Measurements from ENCODE around the gene KCNJ10.
A peak's percentile ranks its signal among the peaks of the same experiment; 100 is the strongest.

The KCNJ10 gene

DNA sequence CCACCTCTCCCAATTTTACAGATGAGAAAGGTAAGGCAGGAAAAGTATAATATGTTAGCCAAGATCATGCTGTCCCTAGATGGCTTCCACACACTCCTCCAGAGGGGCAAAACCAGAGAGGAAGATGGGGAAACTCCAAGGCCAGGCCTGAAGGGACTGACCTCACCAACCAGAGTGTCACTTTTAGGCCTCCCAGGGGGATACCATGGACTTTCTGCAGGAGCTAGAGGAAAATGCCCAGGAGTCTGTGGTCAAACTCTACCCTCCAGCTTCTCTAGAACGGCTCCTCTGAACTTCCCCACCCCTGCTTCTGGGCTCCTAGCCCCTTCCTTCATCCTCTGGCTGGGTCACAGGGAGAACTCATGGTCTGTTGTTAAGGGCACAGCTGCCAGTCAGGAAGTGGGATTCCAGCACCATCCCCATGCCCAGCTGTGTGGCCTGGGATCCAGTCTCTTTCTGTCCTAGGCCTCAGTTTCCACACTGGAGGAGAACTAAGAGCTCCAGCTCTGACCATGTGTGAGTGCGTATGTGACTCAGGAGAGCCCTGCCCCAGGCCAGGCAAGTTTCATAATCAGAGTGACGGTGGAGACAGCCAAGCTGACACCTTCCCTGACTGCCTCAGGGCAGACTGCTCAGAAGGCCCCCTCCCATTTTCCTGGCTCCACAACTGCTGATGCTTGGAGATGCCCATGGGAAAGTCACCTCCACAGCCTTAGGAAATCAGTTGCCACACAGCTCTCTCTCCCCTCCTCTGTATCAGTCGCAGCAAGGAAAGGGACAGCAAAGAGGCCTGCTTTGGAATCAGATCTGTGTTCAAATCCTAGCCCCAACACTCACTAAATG, 26.5 kb upstream of the KCNJ10 start:
- Histone ChIP-seq H3K18ac (ENCODE audit: low read length) (no peak overlapping the region), H2AK5ac (ENCODE audit: low read depth, low read length) (peak overlapping the region; percentile 64), H3K9me3 (replicated peaks in 1 of 2; ENCODE audit: control insufficient read depth in 2 of 2, insufficient read depth in 1 of 2, low read depth in 1 of 2, low read length in 2 of 2) (no peaks in the 10 kb centered on the region), H2BK120ac (ENCODE audit: low read depth, low read length) (no peak overlapping the region), H2BK15ac (ENCODE audit: low read length) (peak overlapping the region; percentile 60), H3K27ac (replicated peaks; ENCODE audit: low read length) (no peak overlapping the region), H3K79me1 (ENCODE audit: low read depth, low read length) (no peaks in the 10 kb centered on the region), H3K27me3 (ENCODE audit: control insufficient read depth in 3 of 3, insufficient read depth in 3 of 3, low read depth in 1 of 3, low read length in 3 of 3) (no peaks in the 10 kb centered on the region), H4K8ac (ENCODE audit: low read depth, low read length) (no peak overlapping the region), H3K4me1 (ENCODE audit: control insufficient read depth in 2 of 2, insufficient read depth in 1 of 2, low read depth in 1 of 2, low read length in 2 of 2) (peaks cover 25 to 30% of the 10 kb centered on the region in 2 donors), H3K9ac (ENCODE audit: low read depth, low read length, poor library complexity) (no peak overlapping the region), H3K4me2 (ENCODE audit: insufficient read depth, low read length, poor library complexity, severe bottlenecking) (no peak overlapping the region), H3K4ac (ENCODE audit: low read length) (no peak overlapping the region), H2BK5ac (ENCODE audit: low read length) (peak overlapping the region; percentile 27), H3K36me3 (replicated peaks in 1 of 2; ENCODE audit: control insufficient read depth in 2 of 2, insufficient read depth in 2 of 2, low read length in 2 of 2) (peaks cover 0 to 8% of the 10 kb centered on the region in 2 donors), H4K91ac (ENCODE audit: low read depth, low read length, poor library complexity) (no peak overlapping the region), H3K4me3 (ENCODE audit: low read length in 2 of 2) (no peak overlapping the region), H3K23ac (ENCODE audit: low read depth, low read length, poor library complexity) (no peak overlapping the region), H2AFZ (ENCODE audit: low read length) (no peak overlapping the region), H3K14ac (ENCODE audit: low read length) (no peak overlapping the region), H2BK12ac (ENCODE audit: low read length) (no peak overlapping the region)
- no peak for DNase-seq (ENCODE audit: low spot score)
- WGBS, 2 donors (ENCODE audit: extremely low coverage in 2 of 2, insufficient read length in 2 of 2, insufficient replicate concordance in 1 of 2) = no CpG with 5 or more reads among the region's 4 CpGs

DNA sequence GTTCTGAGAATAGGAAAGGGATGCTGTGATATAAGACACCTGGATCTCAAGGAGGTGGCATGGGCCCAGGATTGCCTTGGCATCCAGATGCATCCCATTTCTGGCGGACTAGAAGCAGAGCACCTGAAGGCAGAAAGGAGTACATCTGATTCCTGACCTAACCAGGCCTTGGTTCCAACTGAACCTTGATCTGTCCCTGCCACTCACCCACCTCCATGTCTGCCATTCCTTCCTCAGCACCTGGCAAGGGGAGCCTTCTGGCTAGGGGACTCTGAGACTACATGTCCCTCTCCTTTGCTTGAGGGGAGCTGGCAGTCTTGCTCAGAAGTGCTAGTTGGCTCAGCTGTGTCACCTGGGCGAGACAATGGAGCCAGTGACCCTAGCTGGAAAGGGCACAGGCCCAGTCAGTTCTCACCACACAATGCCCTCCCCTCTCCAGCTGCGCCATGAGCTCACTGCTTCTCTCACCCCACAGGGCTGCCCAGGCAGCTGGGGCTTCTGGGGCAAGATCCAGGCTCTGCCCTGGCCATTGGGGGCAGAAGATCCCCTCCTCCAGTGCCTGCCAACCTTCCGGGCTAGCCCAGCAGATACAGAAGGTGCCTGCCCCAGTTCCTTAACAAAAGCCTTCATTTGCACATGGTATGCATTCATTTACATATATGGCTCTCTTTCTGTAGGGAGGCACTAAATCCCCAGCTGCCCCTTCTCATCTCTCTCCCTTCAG, 25.6 kb upstream of the KCNJ10 start:
- no peak for DNase-seq (ENCODE audit: low spot score)
- no CpG with 5 or more reads among the region's 4 CpGs for WGBS, 2 donors (ENCODE audit: extremely low coverage in 2 of 2, insufficient read length in 2 of 2, insufficient replicate concordance in 1 of 2)

DNA sequence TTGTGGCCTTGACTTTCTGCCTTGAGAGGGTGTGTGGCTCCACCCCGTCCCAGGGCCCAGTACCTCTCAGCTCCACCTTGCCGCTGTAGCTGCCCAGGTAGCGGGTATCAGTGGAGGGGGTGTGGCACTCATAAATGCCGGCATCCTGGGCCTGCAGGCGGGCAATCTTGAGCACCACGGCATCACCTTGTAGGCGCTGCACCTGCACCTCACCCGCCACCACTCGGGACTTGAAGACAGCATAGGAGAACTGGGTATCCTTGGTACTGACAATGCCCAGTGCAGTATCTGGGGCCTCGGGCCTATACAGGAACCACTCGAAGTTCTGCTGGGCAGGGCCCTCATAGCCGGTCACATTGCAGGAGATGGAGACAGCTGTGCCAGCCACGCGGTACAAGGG, 24.8 kb upstream of the KCNJ10 start:
- no peak overlapping the region for H3K9ac ChIP-seq (ENCODE audit: low read depth, low read length, poor library complexity)

More for the DNA sequence above, 25.6 kb upstream of the KCNJ10 start:
- H3K4me3 ChIP-seq (ENCODE audit: low read length in 2 of 2) = no peak overlapping the region
- H2AFZ ChIP-seq (ENCODE audit: low read length) = no peak overlapping the region
- H2BK15ac ChIP-seq (ENCODE audit: low read length) = peak overlapping the region; percentile 3
- H3K27ac ChIP-seq (replicated peaks; ENCODE audit: low read length) = no peak overlapping the region
- H4K91ac ChIP-seq (ENCODE audit: low read depth, low read length, poor library complexity) = no peak overlapping the region
- no peak overlapping the region for H2BK12ac ChIP-seq (ENCODE audit: low read length)
- H4K8ac ChIP-seq (ENCODE audit: low read depth, low read length) = no peak overlapping the region
- no peak overlapping the region for H3K4me2 ChIP-seq (ENCODE audit: insufficient read depth, low read length, poor library complexity, severe bottlenecking)
- no peaks in the 10 kb centered on the region for H3K9me3 ChIP-seq (replicated peaks in 1 of 2; ENCODE audit: control insufficient read depth in 2 of 2, insufficient read depth in 1 of 2, low read depth in 1 of 2, low read length in 2 of 2)
- peak overlapping the region; percentile 65 for H3K9ac ChIP-seq (ENCODE audit: low read depth, low read length, poor library complexity)
- no peak overlapping the region for H3K4ac ChIP-seq (ENCODE audit: low read length)
- H2BK120ac ChIP-seq (ENCODE audit: low read depth, low read length) = peak overlapping the region; percentile 29
- peaks cover 0 to 8% of the 10 kb centered on the region in 2 donors for H3K36me3 ChIP-seq (replicated peaks in 1 of 2; ENCODE audit: control insufficient read depth in 2 of 2, insufficient read depth in 2 of 2, low read length in 2 of 2)
- no peak overlapping the region for H3K23ac ChIP-seq (ENCODE audit: low read depth, low read length, poor library complexity)
- H2AK5ac ChIP-seq (ENCODE audit: low read depth, low read length) = no peak overlapping the region
- no peak overlapping the region for H3K14ac ChIP-seq (ENCODE audit: low read length)
- no peak overlapping the region for H2BK5ac ChIP-seq (ENCODE audit: low read length)
- peaks cover 22 to 25% of the 10 kb centered on the region in 2 donors for H3K4me1 ChIP-seq (ENCODE audit: control insufficient read depth in 2 of 2, insufficient read depth in 1 of 2, low read depth in 1 of 2, low read length in 2 of 2)
- H3K79me1 ChIP-seq (ENCODE audit: low read depth, low read length) = no peaks in the 10 kb centered on the region
- H3K18ac ChIP-seq (ENCODE audit: low read length) = peak overlapping the region; percentile 22
- H3K27me3 ChIP-seq (ENCODE audit: control insufficient read depth in 3 of 3, insufficient read depth in 3 of 3, low read depth in 1 of 3, low read length in 3 of 3) = no peaks in the 10 kb centered on the region

DNA sequence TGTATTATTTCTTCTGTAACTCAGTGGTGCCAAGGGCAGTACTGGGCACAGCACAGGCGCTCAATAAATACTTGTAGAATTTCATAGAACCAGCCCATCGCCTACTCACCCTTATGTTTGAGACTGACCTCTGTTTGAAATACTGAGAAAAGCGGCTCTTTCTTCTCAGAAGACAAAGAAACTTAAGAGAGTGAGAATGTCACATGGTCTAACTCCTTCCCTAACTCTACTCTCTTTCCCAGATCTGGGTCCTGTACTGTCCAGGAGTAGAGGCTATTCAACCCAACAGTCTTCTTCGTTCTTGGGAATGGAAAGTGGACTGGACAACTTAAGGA, 24.3 kb upstream of the KCNJ10 start:
- Histone ChIP-seq H2AK5ac (ENCODE audit: low read depth, low read length) (no peak overlapping the region), H3K18ac (ENCODE audit: low read length) (no peak overlapping the region), H3K9ac (ENCODE audit: low read depth, low read length, poor library complexity) (no peak overlapping the region), H3K79me1 (ENCODE audit: low read depth, low read length) (no peaks in the 10 kb centered on the region), H3K23ac (ENCODE audit: low read depth, low read length, poor library complexity) (no peak overlapping the region), H3K4me3 (ENCODE audit: low read length in 2 of 2) (no peak overlapping the region), H3K27me3 (ENCODE audit: control insufficient read depth in 3 of 3, insufficient read depth in 3 of 3, low read depth in 1 of 3, low read length in 3 of 3) (no peaks in the 10 kb centered on the region), H3K27ac (replicated peaks; ENCODE audit: low read length) (no peak overlapping the region), H4K91ac (ENCODE audit: low read depth, low read length, poor library complexity) (no peak overlapping the region), H4K8ac (ENCODE audit: low read depth, low read length) (no peak overlapping the region), H2BK5ac (ENCODE audit: low read length) (no peak overlapping the region), H2BK120ac (ENCODE audit: low read depth, low read length) (no peak overlapping the region), H3K36me3 (replicated peaks in 1 of 2; ENCODE audit: control insufficient read depth in 2 of 2, insufficient read depth in 2 of 2, low read length in 2 of 2) (peaks cover 0 to 8% of the 10 kb centered on the region in 2 donors), H3K14ac (ENCODE audit: low read length) (no peak overlapping the region), H3K4me2 (ENCODE audit: insufficient read depth, low read length, poor library complexity, severe bottlenecking) (no peak overlapping the region), H3K4me1 (ENCODE audit: control insufficient read depth in 2 of 2, insufficient read depth in 1 of 2, low read depth in 1 of 2, low read length in 2 of 2) (peaks cover 21 to 25% of the 10 kb centered on the region in 2 donors), H3K9me3 (replicated peaks in 1 of 2; ENCODE audit: control insufficient read depth in 2 of 2, insufficient read depth in 1 of 2, low read depth in 1 of 2, low read length in 2 of 2) (no peaks in the 10 kb centered on the region), H2BK12ac (ENCODE audit: low read length) (no peak overlapping the region), H2BK15ac (ENCODE audit: low read length) (no peak overlapping the region), H2AFZ (ENCODE audit: low read length) (no peak overlapping the region), H3K4ac (ENCODE audit: low read length) (no peak overlapping the region)
- whole genome bisulfite sequencing, 2 donors (ENCODE audit: extremely low coverage in 2 of 2, insufficient read length in 2 of 2, insufficient replicate concordance in 1 of 2) = no CpG with 5 or more reads among the region's 4 CpGs
- no peak for DNase-seq (ENCODE audit: low spot score)

More for the DNA sequence above, 24.8 kb upstream of the KCNJ10 start:
- no peak overlapping the region for H3K23ac ChIP-seq (ENCODE audit: low read depth, low read length, poor library complexity)
- H3K4me1 ChIP-seq (ENCODE audit: control insufficient read depth in 2 of 2, insufficient read depth in 1 of 2, low read depth in 1 of 2, low read length in 2 of 2) = peaks cover 22 to 25% of the 10 kb centered on the region in 2 donors
- H3K36me3 ChIP-seq (replicated peaks in 1 of 2; ENCODE audit: control insufficient read depth in 2 of 2, insufficient read depth in 2 of 2, low read length in 2 of 2) = peaks cover 0 to 8% of the 10 kb centered on the region in 2 donors
- no CpG with 5 or more reads among the region's 14 CpGs for WGBS, 2 donors (ENCODE audit: extremely low coverage in 2 of 2, insufficient read length in 2 of 2, insufficient replicate concordance in 1 of 2)
- H3K9me3 ChIP-seq (replicated peaks in 1 of 2; ENCODE audit: control insufficient read depth in 2 of 2, insufficient read depth in 1 of 2, low read depth in 1 of 2, low read length in 2 of 2) = no peaks in the 10 kb centered on the region
- no peak overlapping the region for H3K14ac ChIP-seq (ENCODE audit: low read length)
- no peak for DNase-seq (ENCODE audit: low spot score)
- H3K27ac ChIP-seq (replicated peaks; ENCODE audit: low read length) = no peak overlapping the region
- no peak overlapping the region for H3K4me3 ChIP-seq (ENCODE audit: low read length in 2 of 2)
- peak overlapping the region; percentile 29 for H2BK120ac ChIP-seq (ENCODE audit: low read depth, low read length)
- no peak overlapping the region for H4K8ac ChIP-seq (ENCODE audit: low read depth, low read length)
- no peak overlapping the region for H3K4me2 ChIP-seq (ENCODE audit: insufficient read depth, low read length, poor library complexity, severe bottlenecking)
- no peaks in the 10 kb centered on the region for H3K79me1 ChIP-seq (ENCODE audit: low read depth, low read length)
- no peak overlapping the region for H4K91ac ChIP-seq (ENCODE audit: low read depth, low read length, poor library complexity)
- H2AK5ac ChIP-seq (ENCODE audit: low read depth, low read length) = no peak overlapping the region
- no peak overlapping the region for H2BK12ac ChIP-seq (ENCODE audit: low read length)
- no peak overlapping the region for H3K4ac ChIP-seq (ENCODE audit: low read length)
- H2BK15ac ChIP-seq (ENCODE audit: low read length) = no peak overlapping the region
- no peaks in the 10 kb centered on the region for H3K27me3 ChIP-seq (ENCODE audit: control insufficient read depth in 3 of 3, insufficient read depth in 3 of 3, low read depth in 1 of 3, low read length in 3 of 3)
- H2AFZ ChIP-seq (ENCODE audit: low read length) = no peak overlapping the region
- peak overlapping the region; percentile 33 for H3K18ac ChIP-seq (ENCODE audit: low read length)
- H2BK5ac ChIP-seq (ENCODE audit: low read length) = no peak overlapping the region

All from neuronal stem cell (in vitro differentiated cells).